Spinal cord (tissue), 10 donors: Measurements from ENCODE around the gene CDIPT. TPM values are rescaled to one million over a fixed set of nuclear protein-coding genes. Genes with fewer than 3 reads are reported as not detected.
"Not testable (repeated sequence)": the region's sequence is repeated elsewhere in the genome, so short reads cannot be mapped to it uniquely, and the experiment has no call there.

Source experiments
- DNase-seq, 6 donors: peaks; one replicate each; pipeline versions ENCODE4 v3.0.0 to v3.0.0-alpha.2; 2013 to 2015; ENCODE audit warnings: low spot score in 6 of 6, low read depth in 4 of 6
- H3K27ac ChIP-seq: one replicate; pipeline ENCODE4 v1.5.1; 2013; ENCODE audit warnings: low read depth, low read length, control low read depth
- H3K27me3 ChIP-seq: one replicate; pipeline ENCODE4 v1.6.1; 2013; ENCODE audit warnings: low read length; ENCODE audit not compliant: control insufficient read depth, insufficient read depth
- H3K36me3 ChIP-seq: one replicate; pipeline ENCODE4 v1.6.1; 2013; ENCODE audit warnings: low read length; ENCODE audit not compliant: control insufficient read depth, insufficient read depth
- H3K4me1 ChIP-seq: one replicate; pipeline ENCODE4 v1.6.1; 2013; ENCODE audit warnings: low read length; ENCODE audit not compliant: control insufficient read depth, insufficient read depth
- H3K4me3 ChIP-seq: one replicate; pipeline ENCODE4 v1.5.1; 2013; ENCODE audit warnings: low read depth, low read length, control low read depth
- H3K9me3 ChIP-seq: one replicate; pipeline ENCODE4 v1.6.1; 2013; ENCODE audit warnings: low read length; ENCODE audit not compliant: control insufficient read depth, insufficient read depth
- WGBS: methylation state at CpG from one replicate; pipeline ENCODE4 v1.1.5; 2013; ENCODE audit warnings: missing lambda C conversion rate; ENCODE audit not compliant: insufficient coverage; 5-methylcytosine and 5-hydroxymethylcytosine counted together
- long read RNA-seq, 4 donors: transcript quantifications; one replicate each; lab custom pipeline, GENCODE V29; 2026
- polyA plus RNA-seq, 2 donors: library from polyadenylated mRNA; unstranded; fragments of 120-200 nt; gene quantifications; one replicate each; pipeline ENCODE4 v1.2.1, GENCODE V29; 2013; ENCODE audit not compliant: insufficient read length in 2 of 2
- total RNA-seq, 2 donors: library from RNA; depleted of rRNA in 1 of 2; stranded (reverse); fragments of 120-200 nt in 1 of 2; fragments of >200 nt in 1 of 2; gene quantifications; one replicate each; pipeline versions ENCODE4 v1.2.3 to v1.2.4, GENCODE V29; 2013 to 2014
- donor health status: healthy.

CDIPT gene
- total RNA-seq (10 to 100 TPM; 51.3 to 78.6 TPM), polyA plus RNA-seq (100 to 1,000 TPM; 103 to 121 TPM)
- long read RNA-seq, donor 1, transcript CDIPT-201 (6 exons, 2,353 nt): major isoform, 36 of 40 reads
- long read RNA-seq, donor 1, partial matches to known transcripts: 0 of 40 reads
- long read RNA-seq, donor 1, other reads (novel, unspliced or antisense): 0 of 40 reads
- long read RNA-seq, donor 2, transcript CDIPT-201 (6 exons, 2,353 nt): major isoform, 6 of 10 reads
- long read RNA-seq, donor 2, partial matches to known transcripts: 0 of 10 reads
- long read RNA-seq, donor 2, other reads (novel, unspliced or antisense): 0 of 10 reads
- long read RNA-seq, donor 3, transcript CDIPT-201 (6 exons, 2,353 nt): major isoform, 14 of 14 reads
- long read RNA-seq, donor 3, partial matches to known transcripts: 0 of 14 reads
- long read RNA-seq, donor 3, other reads (novel, unspliced or antisense): 0 of 14 reads
- long read RNA-seq, donor 4, transcript CDIPT-201 (6 exons, 2,353 nt): major isoform, 42 of 56 reads
- long read RNA-seq, donor 4, partial matches to known transcripts: 10 of 56 reads
- long read RNA-seq, donor 4, other reads (novel, unspliced or antisense): 0 of 56 reads

- 0% methylated on average over 19 of the region's 57 CpGs for WGBS
- Histone ChIP-seq H3K4me1 (peaks cover 29% of the 10 kb centered on the region), H3K36me3 (peaks cover 31% of the 10 kb centered on the region)
Observed at GRCh38 chr16:29862884-29863668, at the start of gene CDIPT. Gene CDIPT, minus strand, starts transcription at chr16:29863226. Its CDS starts 369 bp downstream, at chr16:29862857.

GRCh38 chr16:29912087-29912486 lies 49.1 kb upstream of the CDIPT start:
- DNase-seq: no peak
- no peak overlapping the region for H3K27ac ChIP-seq
- peaks cover 41% of the 10 kb centered on the region for H3K36me3 ChIP-seq
- H3K9me3 ChIP-seq: no peaks in the 10 kb centered on the region
- H3K27me3 ChIP-seq: no peaks in the 10 kb centered on the region
- no peaks in the 10 kb centered on the region for H3K4me1 ChIP-seq
- WGBS: 73% methylated on average over 11 of the region's 11 CpGs
- no peak overlapping the region for H3K4me3 ChIP-seq

More at GRCh38 chr16:29862884-29863668, at the start of gene CDIPT:
- Histone ChIP-seq H3K27me3 (no peaks in the 10 kb centered on the region), H3K9me3 (no peaks in the 10 kb centered on the region), H3K4me3 (peak within 1 kb of the TSS; percentile 79), H3K27ac (peak within 1 kb of the TSS; percentile 92)
- DNase-seq: peak; percentile 93 to 99 (median 96)

GRCh38 chr16:29911676-29912010 lies 48.6 kb upstream of the CDIPT start:
- H3K9me3 ChIP-seq: no peaks in the 10 kb centered on the region
- no peak overlapping the region for H3K4me3 ChIP-seq
- no peak for DNase-seq
- no peaks in the 10 kb centered on the region for H3K4me1 ChIP-seq
- H3K27ac ChIP-seq: no peak overlapping the region
- WGBS: 75% methylated on average over 15 of the region's 15 CpGs
- H3K27me3 ChIP-seq: no peaks in the 10 kb centered on the region
- H3K36me3 ChIP-seq: peaks cover 46% of the 10 kb centered on the region

GRCh38 chr16:29910819-29911675 lies 48.0 kb upstream of the CDIPT start:
- Histone ChIP-seq H3K27me3 (no peaks in the 10 kb centered on the region), H3K27ac (no peak overlapping the region), H3K36me3 (peaks cover 52% of the 10 kb centered on the region), H3K9me3 (no peaks in the 10 kb centered on the region), H3K4me1 (no peaks in the 10 kb centered on the region), H3K4me3 (no peak overlapping the region)
- 85% methylated on average over 18 of the region's 20 CpGs for WGBS
- no peak for DNase-seq

GRCh38 chr16:29909851-29910250 lies 46.8 kb upstream of the CDIPT start:
- H3K27ac ChIP-seq, H3K4me3 ChIP-seq, DNase-seq, H3K27me3 ChIP-seq, H3K9me3 ChIP-seq, H3K4me1 ChIP-seq: not testable (repeated sequence)
- peaks cover 62% of the 10 kb centered on the region for H3K36me3 ChIP-seq
- WGBS: no CpG with 5 or more reads among the region's 6 CpGs

GRCh38 chr16:29909391-29909790 lies 46.4 kb upstream of the CDIPT start:
- Histone ChIP-seq H3K4me3 (no peak overlapping the region), H3K27ac (no peak overlapping the region), H3K27me3 (no peaks in the 10 kb centered on the region), H3K4me1 (no peaks in the 10 kb centered on the region), H3K36me3 (peaks cover 63% of the 10 kb centered on the region), H3K9me3 (no peaks in the 10 kb centered on the region)
- WGBS: no CpG with 5 or more reads among the region's 2 CpGs
- DNase-seq: no peak

- no peaks in the 10 kb centered on the region for H3K9me3 ChIP-seq
- no CpG with 5 or more reads among the region's 2 CpGs for WGBS
- H3K36me3 ChIP-seq: peaks cover 56% of the 10 kb centered on the region
- H3K27ac ChIP-seq: no peak overlapping the region
- no peaks in the 10 kb centered on the region for H3K4me1 ChIP-seq
- H3K27me3 ChIP-seq: no peaks in the 10 kb centered on the region
- no peak for DNase-seq
- H3K4me3 ChIP-seq: no peak overlapping the region
Observed at GRCh38 chr16:29908719-29909220, 45.7 kb upstream of the CDIPT start.

- Histone ChIP-seq H3K36me3 (peaks cover 52% of the 10 kb centered on the region), H3K27me3 (no peaks in the 10 kb centered on the region), H3K4me3 (no peak overlapping the region), H3K27ac (no peak overlapping the region), H3K9me3 (no peaks in the 10 kb centered on the region), H3K4me1 (no peaks in the 10 kb centered on the region)
- DNase-seq: no peak
- WGBS: 44% methylated on average over 1 of the region's 2 CpGs
Observed at GRCh38 chr16:29907973-29908372, 44.9 kb upstream of the CDIPT start.
